GM12892 (cell line): ENCODE results near the gene LHFPL3.
"Not testable (repeated sequence)": the region's sequence is repeated elsewhere in the genome, so short reads cannot be mapped to it uniquely, and the experiment has no call there.

Experiments
- DNase-seq: peaks from one replicate; pipeline ENCODE4 v3.0.0; 2011; ENCODE audit not compliant: insufficient read length
- FAIRE-seq: peaks from 2 replicates; lab custom pipeline; 2011; peaks lifted over from hg19 to GRCh38; lab: Jason Lieb, UNC
- POLR2A ChIP-seq: IDR thresholded peaks from 2 replicates; pipeline ENCODE4 v1.6.1; 2011; ENCODE audit warnings: low read depth, low read length, control low read depth
- POLR2AphosphoS5 ChIP-seq: IDR thresholded peaks from 2 replicates; pipeline ENCODE4 v1.6.1; 2011; ENCODE audit warnings: low read depth, low read length, control low read depth
- TAF1 ChIP-seq: IDR thresholded peaks from 2 replicates; pipeline ENCODE4 v1.6.1; 2011; ENCODE audit warnings: low read depth, mild to moderate bottlenecking, control low read depth, low read length, borderline replicate concordance

The LHFPL3 gene

DNA sequence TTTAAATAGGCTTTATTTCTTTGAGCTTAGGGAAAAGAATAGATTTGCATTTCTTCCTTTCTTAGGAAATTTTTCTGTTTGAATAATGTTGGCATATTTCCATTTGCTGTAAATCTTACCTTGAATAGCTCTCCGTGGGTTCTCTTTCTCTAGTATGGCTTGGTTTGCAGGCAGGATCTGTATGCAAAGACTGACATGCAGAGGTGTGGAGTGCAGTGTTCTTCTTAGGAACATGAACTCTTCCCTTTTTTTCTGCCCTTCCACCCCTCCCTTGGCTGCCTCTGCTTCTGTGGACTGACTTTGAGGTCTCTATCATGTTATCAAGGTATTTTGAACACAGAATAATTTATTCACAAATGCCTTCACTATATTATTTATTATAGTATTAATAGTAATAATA is 222.8 kb downstream of the LHFPL3 start:
- DNase-seq (no peak), FAIRE-seq (no peak)
- TF ChIP-seq TAF1 (no peak), POLR2AphosphoS5 (no peak), POLR2A (no peak)

DNA sequence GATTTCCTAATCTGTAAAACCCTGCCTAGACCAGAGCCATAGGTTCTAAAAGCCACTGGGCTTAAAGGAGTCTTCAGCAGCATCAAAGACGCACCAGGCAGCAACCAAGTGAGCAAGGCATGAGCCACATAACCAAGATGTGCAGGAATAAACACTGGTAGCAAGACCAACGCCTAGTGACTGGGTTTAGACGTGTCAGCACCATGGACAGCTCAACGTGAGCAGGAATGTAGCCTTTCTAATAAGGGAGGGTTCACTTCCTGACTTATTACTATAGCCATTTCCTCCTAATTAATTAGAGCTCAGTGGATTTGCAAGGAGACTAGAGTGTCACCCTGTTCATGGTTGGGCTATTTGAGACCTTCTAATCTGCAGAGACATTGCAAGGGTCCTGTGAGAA is 223.7 kb downstream of the LHFPL3 start:
- no peak for DNase-seq
- TF ChIP-seq POLR2AphosphoS5 (no peak), POLR2A (no peak), TAF1 (no peak)

DNA sequence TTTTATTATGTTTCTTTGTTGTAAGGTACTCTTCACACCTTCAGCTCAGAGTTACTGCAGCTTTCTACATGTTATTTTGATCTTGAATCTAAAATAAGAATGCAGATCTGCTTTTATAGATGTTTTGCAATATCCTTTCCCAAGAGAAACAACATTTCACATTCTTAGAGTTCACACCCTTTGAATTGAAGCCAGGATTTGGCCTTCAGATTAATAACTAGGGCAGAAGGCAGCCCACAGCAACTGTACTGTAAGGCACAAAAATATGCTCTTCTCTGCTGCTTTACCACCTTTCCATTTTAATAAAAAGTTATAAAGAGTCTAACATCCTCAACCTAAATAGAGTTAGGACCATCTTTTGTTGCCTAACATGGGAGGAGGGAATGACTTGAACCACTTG is 224.7 kb downstream of the LHFPL3 start:
- FAIRE-seq: no peak
- no peak for TF ChIP-seq TAF1
- no peak for TF ChIP-seq POLR2A
- no peak for TF ChIP-seq POLR2AphosphoS5
- no peak for DNase-seq

More for the DNA sequence above, 223.7 kb downstream of the LHFPL3 start:
- FAIRE-seq: no peak

DNA sequence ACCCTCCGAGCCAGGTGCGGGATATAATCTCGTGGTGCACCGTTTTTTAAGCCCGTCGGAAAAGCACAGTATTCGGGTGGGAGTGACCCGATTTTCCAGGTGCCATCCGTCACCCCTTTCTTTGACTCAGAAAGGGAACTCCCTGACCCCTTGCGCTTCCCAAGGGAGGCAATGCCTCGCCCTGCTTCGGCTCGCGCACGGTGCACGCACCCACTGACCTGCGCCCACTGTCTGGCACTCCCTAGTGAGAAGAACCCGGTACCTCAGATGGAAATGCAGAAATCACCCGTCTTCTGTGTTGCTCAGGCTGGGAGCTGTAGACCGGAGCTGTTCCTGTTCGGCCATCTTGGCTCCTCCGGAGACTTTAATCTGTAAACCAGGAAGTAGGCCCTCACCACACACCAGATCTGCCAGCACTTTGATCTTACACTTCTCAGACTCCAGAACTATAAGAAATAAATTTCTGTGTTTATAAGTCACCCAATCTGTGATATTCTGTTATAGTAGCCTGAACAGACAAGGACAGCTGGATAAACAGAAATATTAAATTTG is 235.0 kb downstream of the LHFPL3 start:
- not testable (repeated sequence) for FAIRE-seq, DNase-seq

DNA sequence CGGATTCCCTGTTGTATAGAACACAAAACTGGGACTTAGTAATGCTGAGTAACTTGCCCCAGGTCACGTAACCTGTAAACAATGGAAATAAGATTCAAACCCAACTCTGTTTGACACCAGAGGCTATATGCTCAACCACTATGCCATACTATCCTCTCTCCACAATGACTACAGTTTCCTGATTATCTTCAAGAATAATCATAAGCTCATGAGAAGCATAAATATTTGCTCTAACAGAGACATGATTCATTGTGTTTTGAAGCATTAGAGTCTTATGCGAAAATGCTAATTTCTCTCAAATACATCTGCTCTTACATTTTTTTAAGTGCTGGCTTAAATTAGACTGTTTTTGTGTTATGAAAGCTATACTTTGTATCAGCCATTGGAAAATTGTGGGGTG is 241.3 kb downstream of the LHFPL3 start:
- FAIRE-seq (no peak), DNase-seq (no peak)
- TF ChIP-seq TAF1 (no peak), POLR2A (no peak), POLR2AphosphoS5 (no peak)

DNA sequence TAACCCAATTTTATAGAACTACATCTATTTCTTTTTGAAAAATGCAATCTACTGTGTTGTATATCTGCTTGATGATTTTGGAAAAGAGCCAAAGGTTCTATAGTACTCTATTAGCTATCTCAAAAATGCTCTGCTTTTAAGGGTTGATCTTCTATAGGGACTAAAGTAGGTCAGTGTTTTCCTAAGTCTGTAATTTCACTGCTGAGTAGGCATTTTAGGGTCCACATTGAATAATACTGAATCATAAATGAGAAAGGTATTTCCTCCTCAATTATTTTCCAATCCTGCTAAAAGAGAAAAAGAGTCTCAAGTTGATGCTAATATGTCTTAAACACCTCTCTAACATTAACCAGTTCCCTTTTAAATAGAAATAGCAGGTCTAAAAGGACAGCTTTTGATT is 244.2 kb downstream of the LHFPL3 start:
- FAIRE-seq: no peak

DNA sequence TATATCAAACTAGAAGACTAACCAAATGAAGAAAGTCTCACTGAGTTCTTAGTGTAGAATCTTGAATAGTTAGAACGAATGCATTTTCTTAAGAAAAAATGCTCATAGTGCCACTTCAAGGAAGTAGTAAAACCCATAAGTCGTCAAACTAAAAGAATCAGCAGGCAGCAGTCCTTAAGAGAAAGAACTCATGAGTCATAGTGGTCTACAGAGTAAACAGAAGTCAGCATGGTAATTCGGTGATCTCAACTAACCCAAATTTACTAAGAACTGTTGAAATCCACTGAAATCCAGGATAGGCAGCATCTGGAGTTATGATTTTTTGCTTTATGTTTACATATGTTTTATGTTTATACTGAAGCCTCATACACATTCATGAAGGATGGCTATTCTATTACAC is 256.2 kb downstream of the LHFPL3 start:
- no peak for DNase-seq
- no peak for FAIRE-seq
- no peak for TF ChIP-seq POLR2A
- TF ChIP-seq TAF1: no peak
- TF ChIP-seq POLR2AphosphoS5: no peak

More for the DNA sequence above, 244.2 kb downstream of the LHFPL3 start:
- no peak for DNase-seq
- TF ChIP-seq POLR2A (no peak), TAF1 (no peak), POLR2AphosphoS5 (no peak)

DNA sequence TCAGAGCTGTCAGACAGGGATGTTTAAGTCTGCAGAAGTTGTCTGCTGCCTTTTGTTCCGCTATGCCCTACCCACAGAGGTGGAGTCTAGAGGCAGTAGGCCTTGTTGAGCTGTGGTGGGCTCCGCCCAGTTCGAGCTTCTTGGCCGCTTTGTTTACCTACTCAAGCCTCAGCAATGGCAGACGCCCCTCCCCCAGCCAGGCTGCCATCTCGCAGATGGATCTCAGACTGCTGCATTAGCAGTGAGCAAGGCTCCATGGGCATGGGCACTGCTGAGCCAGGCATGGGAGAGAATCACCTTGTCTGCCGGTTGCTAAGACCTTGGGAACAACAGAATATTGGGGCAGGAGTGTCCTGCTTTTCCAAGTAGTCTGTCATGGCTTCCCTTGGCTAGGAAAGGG is 267.2 kb downstream of the LHFPL3 start:
- FAIRE-seq, DNase-seq: not testable (repeated sequence)

DNA sequence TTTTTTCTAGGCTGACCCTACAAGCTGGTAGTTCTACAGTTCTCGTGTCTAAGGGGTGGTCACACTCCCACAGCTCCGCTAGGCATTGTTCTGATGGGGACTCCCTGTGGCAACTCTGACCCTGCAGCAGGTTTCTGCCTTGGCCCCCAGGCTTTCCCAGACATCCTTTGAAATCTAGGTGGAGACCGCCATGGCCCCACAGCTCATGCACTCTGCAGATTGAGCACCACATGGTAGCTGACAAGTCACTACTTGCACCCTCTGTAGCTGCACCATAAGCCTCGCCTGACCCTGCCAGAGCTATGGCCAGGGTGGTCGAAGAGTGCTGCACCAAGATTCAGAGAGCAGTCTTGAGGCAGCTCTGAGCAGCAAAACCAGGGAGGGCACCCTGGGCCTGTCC is 275.6 kb downstream of the LHFPL3 start:
- FAIRE-seq (no peak), DNase-seq (no peak)
- TF ChIP-seq POLR2AphosphoS5 (no peak), TAF1 (no peak), POLR2A (no peak)

DNA sequence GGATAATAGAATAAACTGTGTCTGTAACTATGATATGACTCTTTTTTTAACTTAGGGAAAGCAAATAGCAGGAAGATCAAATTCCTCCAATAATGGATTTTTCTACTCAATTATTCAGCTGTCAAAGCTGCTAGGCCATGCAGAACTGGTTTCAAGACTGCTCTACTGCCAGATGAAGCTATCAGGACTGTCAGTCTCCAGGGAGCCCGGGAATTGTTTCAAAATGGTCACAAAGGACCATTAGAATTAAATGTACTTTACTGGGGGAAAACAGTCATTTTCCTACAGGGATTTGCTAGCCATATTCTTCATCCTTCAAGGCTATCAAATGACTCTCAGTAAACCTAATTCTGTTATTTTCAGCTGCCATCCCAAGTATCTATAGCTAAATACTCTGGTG is 276.3 kb downstream of the LHFPL3 start:
- DNase-seq: no peak

DNA sequence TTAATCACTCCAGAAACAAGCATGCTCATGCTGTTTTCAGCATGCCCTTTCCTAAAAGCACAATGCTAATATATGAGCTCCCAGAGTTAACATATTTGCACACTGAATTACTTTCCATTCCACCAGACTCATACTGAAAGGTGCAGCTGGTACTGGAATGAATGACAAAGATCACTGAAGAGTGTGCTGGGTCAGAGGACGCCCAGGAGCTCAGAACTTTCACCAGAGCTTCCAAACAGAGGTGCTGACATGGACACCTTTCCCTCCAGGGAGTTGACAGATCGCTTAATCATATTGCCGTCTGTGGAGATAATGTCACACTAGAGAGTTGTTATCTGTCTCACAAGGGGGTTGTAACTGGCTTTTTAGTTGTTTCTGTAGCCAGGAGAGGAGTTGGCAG is 292.9 kb downstream of the LHFPL3 start:
- TF ChIP-seq TAF1: no peak
- FAIRE-seq (no peak), DNase-seq (no peak)

More for the DNA sequence above, 276.3 kb downstream of the LHFPL3 start:
- FAIRE-seq: no peak
- TF ChIP-seq TAF1 (no peak), POLR2A (no peak), POLR2AphosphoS5 (no peak)

DNA sequence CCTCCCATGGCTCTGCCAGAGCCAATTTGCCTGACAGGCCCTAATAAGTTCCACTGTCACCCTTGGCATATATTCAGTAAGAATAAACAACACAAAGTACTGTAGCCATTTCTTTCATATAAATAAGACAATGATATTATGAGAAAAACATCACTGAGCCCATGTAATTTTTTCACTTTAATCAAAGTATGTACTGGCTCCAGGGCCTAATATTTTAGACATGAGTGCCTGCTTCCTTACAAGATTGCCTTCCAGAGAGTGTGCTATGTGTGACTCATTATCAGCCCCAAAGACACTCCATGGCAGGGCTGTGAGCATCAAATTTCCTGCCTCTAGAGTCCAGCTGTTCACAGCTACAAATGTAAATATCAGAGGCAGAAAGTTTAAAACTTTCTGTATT is 297.6 kb downstream of the LHFPL3 start:
- DNase-seq (no peak), FAIRE-seq (no peak)
- TF ChIP-seq TAF1 (no peak), POLR2AphosphoS5 (no peak), POLR2A (no peak)

DNA sequence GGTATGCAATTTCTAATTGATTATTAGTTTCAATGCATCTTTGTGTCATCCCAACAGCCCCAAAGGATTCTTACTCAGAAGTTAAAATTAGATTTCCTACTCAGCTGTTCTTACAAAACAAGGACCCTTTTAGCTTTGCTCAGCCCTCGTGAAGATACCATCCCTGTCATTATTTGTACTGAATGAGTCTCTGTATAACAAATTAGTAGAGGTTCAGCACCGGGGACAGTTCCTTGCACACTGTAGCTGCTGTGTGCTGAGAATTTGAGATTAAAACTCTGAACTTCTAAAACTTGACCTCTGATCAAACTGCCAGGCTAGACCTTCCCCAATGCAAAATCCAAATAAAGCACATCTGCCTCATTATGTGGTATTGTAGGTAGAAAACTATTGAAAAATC is 299.1 kb downstream of the LHFPL3 start:
- no peak for DNase-seq
- TF ChIP-seq POLR2A: no peak
- no peak for TF ChIP-seq TAF1
- TF ChIP-seq POLR2AphosphoS5: no peak
- FAIRE-seq: no peak
